HG03175 (cell line): ENCODE data around the gene IDH1.
"Not testable (repeated sequence)": the region's sequence is repeated elsewhere in the genome, so short reads cannot be mapped to it uniquely, and the experiment has no call there.

Experiments
- ATAC-seq: cut with Tn5 transposase; IDR thresholded peaks from one replicate; pipeline ENCODE4 v1.9.1; 2021; ENCODE audit warnings: mild to moderate bottlenecking, moderate library complexity; ENCODE audit not compliant: unreplicated experiment

The IDH1 gene

GRCh38 chr2:208222351-208222750 lies 32.5 kb downstream of the IDH1 start:
- ATAC-seq: no peak

GRCh38 chr2:208221873-208222272 lies 33.0 kb downstream of the IDH1 start:
- not testable (repeated sequence) for ATAC-seq

DNA sequence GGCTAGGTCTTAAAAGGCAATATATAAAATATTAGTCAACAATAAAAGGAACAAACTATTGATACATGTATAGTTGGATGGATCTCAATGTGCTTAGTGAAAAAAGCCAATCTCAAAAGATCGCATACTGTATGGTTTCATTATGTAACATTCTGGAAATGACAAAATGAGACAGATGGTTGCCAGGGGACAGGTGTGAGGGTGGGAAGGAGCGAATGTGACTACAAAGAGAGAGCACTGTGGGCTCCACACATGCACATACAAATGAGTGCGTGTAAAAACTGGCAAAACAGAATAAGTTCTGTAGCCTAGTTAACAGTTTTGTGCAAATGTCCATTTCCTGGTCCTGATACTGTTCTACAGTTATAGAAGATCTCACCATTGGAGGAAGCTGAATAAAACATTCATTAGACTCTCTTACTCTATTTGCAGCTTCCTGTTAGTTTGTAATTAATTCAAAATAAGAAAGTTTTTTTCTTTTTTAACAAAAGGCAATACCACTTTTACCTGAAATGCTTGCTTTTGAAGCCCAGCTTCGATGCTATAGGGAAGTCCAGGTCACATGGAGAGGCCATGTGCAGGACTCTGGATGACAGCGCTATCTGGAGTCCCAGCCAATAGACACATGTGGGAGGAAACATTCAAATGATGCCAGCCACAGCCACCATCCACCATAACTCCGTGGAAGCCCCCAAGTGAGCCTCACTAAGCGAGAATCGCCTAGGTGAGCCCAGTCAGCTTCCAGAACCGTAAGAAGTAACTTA lies 44.0 kb downstream of the IDH1 start:
- ATAC-seq: no peak

GRCh38 chr2:208208335-208209085 lies 46.4 kb downstream of the IDH1 start:
- ATAC-seq: no peak

DNA sequence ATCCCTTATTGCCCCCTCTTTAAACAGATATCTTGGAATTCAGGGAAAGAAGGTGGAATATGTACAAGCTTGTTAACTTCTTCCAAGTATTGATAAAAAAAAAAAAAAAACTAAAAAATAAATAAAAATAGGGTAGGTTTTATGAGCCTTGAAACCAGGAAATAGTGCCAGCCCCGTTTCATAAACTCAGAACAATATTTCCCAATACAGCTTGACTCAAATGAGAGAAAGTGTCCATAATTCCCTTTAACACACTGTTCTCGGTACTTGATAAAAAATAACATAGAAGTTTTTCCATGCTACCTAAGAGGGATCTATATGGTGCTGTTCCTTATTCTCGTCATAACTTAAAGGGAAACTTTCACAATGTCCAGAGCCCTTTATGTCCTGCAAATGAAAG lies 47.1 kb downstream of the IDH1 start:
- no peak for ATAC-seq

DNA sequence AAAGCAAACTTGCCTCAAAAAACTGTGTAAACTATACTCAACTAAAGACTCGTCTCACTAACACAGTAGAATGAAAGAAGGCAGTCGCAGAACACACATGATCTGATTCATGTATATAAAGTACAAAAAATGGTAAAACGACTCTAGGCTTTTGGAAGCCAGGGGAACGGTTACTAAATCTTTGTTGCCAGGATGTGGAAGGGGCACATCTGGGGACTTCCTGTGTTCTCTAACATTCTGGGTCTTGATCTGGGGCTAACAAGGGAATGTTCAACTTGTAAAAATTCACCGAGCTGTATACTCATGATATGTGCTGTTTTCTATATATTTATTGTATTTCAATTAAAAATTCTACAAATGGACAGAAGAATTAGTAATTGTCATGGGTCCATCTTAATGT lies 50.7 kb downstream of the IDH1 start:
- ATAC-seq: no peak

DNA sequence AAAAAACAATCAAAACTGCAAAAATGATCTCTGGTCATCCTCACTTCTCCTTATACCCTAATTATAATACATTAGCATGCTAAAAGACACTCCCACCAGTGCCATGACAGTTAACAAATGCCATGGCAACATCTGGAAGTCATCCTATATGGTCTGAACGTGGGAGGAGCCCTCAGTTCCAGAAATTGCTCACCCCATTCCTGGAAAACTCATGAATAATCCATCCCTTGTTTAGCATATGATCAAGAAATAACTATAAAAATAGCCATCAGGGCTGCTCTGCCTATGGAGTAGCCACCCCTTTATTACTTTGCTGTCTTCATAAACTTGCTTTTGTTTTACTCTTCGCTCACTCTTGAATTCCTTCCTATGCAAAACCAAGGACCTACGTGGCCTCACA lies 59.3 kb downstream of the IDH1 start:
- ATAC-seq: no peak

- no peak for ATAC-seq
Measured at GRCh38 chr2:208192611-208193236, 62.1 kb downstream of the IDH1 start.

DNA sequence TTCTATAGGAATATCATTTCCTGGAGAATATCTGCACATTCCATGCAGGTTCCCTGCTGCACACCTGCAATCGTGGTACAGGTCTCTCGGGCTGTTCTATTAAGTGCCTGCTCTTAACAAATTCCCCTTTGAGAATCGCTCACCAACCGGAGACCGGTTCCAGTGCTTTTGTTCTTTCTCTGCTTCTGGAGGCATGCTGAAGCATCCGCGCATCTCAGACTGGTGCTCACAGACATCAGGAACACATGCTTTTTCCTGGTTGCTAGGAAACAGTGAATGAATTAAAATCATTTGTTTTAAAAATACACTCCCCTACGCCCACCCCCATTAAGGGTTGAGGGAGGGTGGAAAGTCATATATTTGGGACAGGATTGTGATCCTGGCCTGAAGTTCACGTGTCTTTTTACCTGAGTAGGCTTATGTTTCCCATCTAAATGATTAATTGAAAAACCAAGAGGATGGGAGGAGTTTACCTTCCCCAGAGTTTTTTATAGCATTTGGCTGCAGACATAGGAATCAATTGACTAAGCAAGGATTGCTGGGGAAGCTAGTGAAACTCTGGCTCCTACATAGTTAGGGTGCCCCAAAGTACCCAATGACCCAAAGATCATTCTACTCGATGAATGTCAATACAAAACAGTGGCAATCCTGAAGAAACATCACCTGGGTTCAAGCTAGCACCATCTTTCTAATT lies 64.9 kb downstream of the IDH1 start, which contains the start of gene C2orf80:
C2orf80 (minus strand) TSS at position 221 of the 694 bp plus-strand sequence. CDS start 3,044 bp downstream, outside the sequence.
- ATAC-seq: no peak

GRCh38 chr2:208189069-208189809 lies 65.6 kb downstream of the IDH1 start:
- no peak for ATAC-seq

GRCh38 chr2:208186893-208187292 lies 68.0 kb downstream of the IDH1 start:
- ATAC-seq: no peak

GRCh38 chr2:208186465-208186864 lies 68.4 kb downstream of the IDH1 start:
- ATAC-seq: no peak
